Measurements from ENCODE around the gene FN3K.

The FN3K gene

DNA sequence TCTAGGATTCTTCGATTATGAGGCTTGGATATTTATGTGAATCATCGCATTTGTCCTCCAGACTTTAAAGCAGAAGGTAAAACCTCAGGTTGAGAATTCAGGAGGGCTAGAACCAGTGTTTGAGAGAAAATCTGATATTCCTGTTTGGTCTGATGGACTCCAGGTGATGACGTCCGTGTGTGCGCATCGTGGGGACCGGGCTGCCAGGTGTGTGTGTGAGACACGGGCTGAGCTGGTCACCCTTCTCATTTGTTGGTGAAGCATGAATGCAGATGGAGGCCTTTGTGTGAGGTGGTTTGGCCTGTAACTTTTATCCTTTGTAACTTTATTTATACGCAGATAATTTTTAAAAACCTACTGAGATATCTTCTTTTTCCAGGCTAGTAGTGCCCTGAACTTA lies 61.6 kb downstream of the FN3K start:
- DNase-seq = no peak

DNA sequence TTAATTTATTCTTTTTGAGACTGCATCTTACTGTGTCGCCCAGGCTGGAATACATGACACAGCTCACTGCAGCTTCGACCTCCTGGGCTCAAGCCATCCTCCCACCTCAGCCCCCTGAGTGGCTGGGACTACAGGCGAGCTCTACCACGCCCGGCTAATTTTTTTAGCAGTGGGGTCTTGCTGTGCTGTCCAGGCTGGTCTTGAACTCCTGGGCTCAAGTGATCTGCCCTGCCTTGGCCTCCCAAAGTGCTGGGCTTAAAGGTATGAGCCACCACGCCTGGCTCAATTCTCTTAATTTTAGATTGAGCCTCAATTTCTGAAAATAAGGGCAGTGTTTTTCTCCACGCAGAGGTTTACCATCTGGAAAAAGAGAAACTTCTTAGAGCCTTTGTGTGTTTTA lies 63.3 kb downstream of the FN3K start:
- DNase-seq = no peak

DNA sequence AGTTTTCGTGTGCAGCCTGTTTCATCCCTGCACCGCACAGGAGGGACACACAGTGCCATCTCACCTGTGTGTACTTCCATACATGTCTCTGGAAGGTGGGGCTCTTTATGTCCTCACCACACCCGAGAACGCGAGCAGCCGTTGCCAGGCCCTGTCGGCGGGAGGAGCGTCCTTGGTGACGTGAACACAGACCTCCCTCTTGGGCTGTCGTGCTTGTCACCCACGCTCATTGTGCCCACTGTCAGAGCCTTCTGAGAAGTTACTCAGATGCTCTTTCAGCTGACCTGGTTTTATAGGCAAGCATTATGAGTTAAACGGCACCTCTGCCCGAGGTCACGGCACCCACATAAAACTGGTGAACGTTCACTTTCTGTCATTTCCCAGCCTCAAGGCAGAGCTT lies 64.2 kb downstream of the FN3K start:
- DNase-seq = no peak
